HCT116 (cell line): Measurements from ENCODE around the gene SRGAP1. TPM values are rescaled to one million over a fixed set of nuclear protein-coding genes. Genes with fewer than 3 reads are reported as not detected.

ENCODE experiments used
- ATAC-seq: fragments of 200-7000 bp; cut with Tn5 transposase; 2 replicates; pipeline ENCODE4 v1.9.1; 2020; ENCODE audit warnings: mild to moderate bottlenecking, moderate library complexity
- BruUV-seq: library from RNA; stranded (reverse); fragments of 400-500 nt; replicated peaks from 2 replicates; lab custom pipeline; 2021; lab: Mats Ljungman, UMichigan
- CTCF ChIA-PET: fragments of 300-600 bp; sonication (Branson Sonifier 250); formaldehyde crosslinking; loops from one replicate; lab custom pipeline; 2021; ENCODE audit warnings: antibody characterized with exemption; lab: Charles Lee
- POLR2A ChIA-PET: fragments of 300-600, 350-600 bp; sonication (Branson Sonifier 250); formaldehyde crosslinking; loops from one replicate; lab custom pipeline; 2021; ENCODE audit warnings: antibody characterized with exemption; lab: Charles Lee
- RAD21 ChIA-PET, 2 experiments: fragments of 300-600 bp; sonication (Branson Sonifier 250); formaldehyde crosslinking; loops; one replicate each; lab custom pipeline; 2023; ENCODE audit warnings: low total read pairs in 2 of 2; ENCODE audit not compliant: uncharacterized antibody in 2 of 2, unreplicated experiment in 2 of 2, low non-redundant PET in 1 of 2; lab: Charles Lee
- DNase-seq: peaks from one replicate; pipeline ENCODE4 v3.0.0-alpha.2; 2010; ENCODE audit warnings: low read depth, low spot score
- H2AFZ ChIP-seq: fragments of 200-600 bp; shearing (Covaris generic), sonication (generic); 2 replicates; pipeline ENCODE4 v1.6.1; 2017; ENCODE audit warnings: low read depth, mixed run types, mixed read lengths, antibody characterized with exemption, low read length; ENCODE audit not compliant: poor library complexity, severe bottlenecking
- H3K27ac ChIP-seq: 2 replicates; pipeline ENCODE4 v1.5.1; 2012; ENCODE audit warnings: low read depth, low read length
- H3K27me3 ChIP-seq: fragments of 200-600 bp; sonication (generic); 2 replicates; pipeline ENCODE4 v1.6.1; 2016; ENCODE audit warnings: mixed run types, low read length, mixed read lengths; ENCODE audit not compliant: insufficient read depth
- H3K36me3 ChIP-seq, 2 experiments: fragments of 200-500 bp in 1 of 2; fragments of 200-600 bp in 1 of 2; sonication (Bioruptor generic) in 1 of 2; sonication (generic) in 1 of 2; 2 replicates each; pipeline versions ENCODE4 v1.5.1 to v1.6.1; 2014 to 2016; ENCODE audit warnings: low read length in 2 of 2, inconsistent platforms in 1 of 2, mixed read lengths in 1 of 2, mixed run types in 1 of 2; ENCODE audit not compliant: insufficient read depth in 2 of 2, control insufficient read depth in 1 of 2
- H3K4me1 ChIP-seq, 2 experiments: fragments of 200-600 bp in 1 of 2; sonication (generic) in 1 of 2; 2 replicates each; pipeline versions ENCODE4 v1.5.1 to v1.6.1; 2012 to 2017; ENCODE audit warnings: low read length in 2 of 2, inconsistent platforms in 1 of 2, mild to moderate bottlenecking in 1 of 2, mixed read lengths in 1 of 2, mixed run types in 1 of 2, moderate library complexity in 1 of 2; ENCODE audit not compliant: insufficient read depth in 2 of 2, control insufficient read depth in 1 of 2
- H3K4me2 ChIP-seq: fragments of 200-600 bp; sonication (generic); 2 replicates; pipeline ENCODE4 v1.6.1; 2017; ENCODE audit warnings: mixed run types, low read length, mixed read lengths
- H3K4me3 ChIP-seq, 2 experiments: fragments of 200-600 bp in 1 of 2; sonication (generic) in 1 of 2; replicated peaks in 1 of 2; 2 replicates each; pipeline ENCODE4 v1.5.1; 2011 to 2016; ENCODE audit warnings: low read length in 2 of 2, control low read depth in 1 of 2, low read depth in 1 of 2, mild to moderate bottlenecking in 1 of 2, mixed read lengths in 1 of 2, mixed run types in 1 of 2
- H3K79me2 ChIP-seq: fragments of 200-600 bp; sonication (generic); 2 replicates; pipeline ENCODE4 v1.6.1; 2017; ENCODE audit warnings: mild to moderate bottlenecking, mixed run types, low read length, moderate library complexity, mixed read lengths; ENCODE audit not compliant: insufficient read depth
- H3K9ac ChIP-seq: fragments of 200-600 bp; sonication (generic); 2 replicates; pipeline ENCODE4 v1.6.1; 2016; ENCODE audit warnings: low read length, mixed read lengths
- H3K9me2 ChIP-seq: fragments of 200-600 bp; sonication (generic), shearing (Covaris generic); 2 replicates; pipeline ENCODE4 v1.6.1; 2017; ENCODE audit warnings: mixed run types, mild to moderate bottlenecking, moderate library complexity; ENCODE audit not compliant: insufficient read depth
- H3K9me3 ChIP-seq, 2 experiments: fragments of 200-500 bp in 1 of 2; fragments of 200-600 bp in 1 of 2; sonication (Bioruptor generic) in 1 of 2; sonication (generic) in 1 of 2; 2 replicates each; pipeline ENCODE4 v1.6.1; 2014 to 2017; ENCODE audit warnings: low read length in 2 of 2, mixed read lengths in 2 of 2, inconsistent platforms in 1 of 2, low read depth in 1 of 2, mild to moderate bottlenecking in 1 of 2, mixed run types in 1 of 2, moderate library complexity in 1 of 2; ENCODE audit not compliant: control insufficient read depth in 1 of 2, insufficient read depth in 1 of 2
- H4K20me1 ChIP-seq: fragments of 200-600 bp; sonication (generic), shearing (Covaris generic); 2 replicates; pipeline ENCODE4 v1.6.1; 2017; ENCODE audit warnings: mixed run types, mild to moderate bottlenecking, moderate library complexity; ENCODE audit not compliant: insufficient read depth
- EGR1 ChIP-seq: IDR thresholded peaks from 2 replicates; pipeline ENCODE4 v1.6.1; 2012; ENCODE audit warnings: low read depth
- EZH2phosphoT487 ChIP-seq: fragments of 200-600 bp; IDR thresholded peaks from 2 replicates; pipeline ENCODE4 v1.6.1; 2018; ENCODE audit warnings: antibody characterized with exemption, borderline replicate concordance
- FOSL1 ChIP-seq: IDR thresholded peaks from 2 replicates; pipeline ENCODE4 v1.6.1; 2012; ENCODE audit warnings: low read depth
- JUND ChIP-seq: IDR thresholded peaks from 2 replicates; pipeline ENCODE4 v1.6.1; 2012
- MAX ChIP-seq: IDR thresholded peaks from 2 replicates; pipeline ENCODE4 v1.6.1; 2012
- POLR2AphosphoS5 ChIP-seq: IDR thresholded peaks from 2 replicates; pipeline ENCODE4 v1.6.1; 2011; ENCODE audit warnings: mild to moderate bottlenecking, low read depth, low read length, moderate library complexity
- SP1 ChIP-seq: IDR thresholded peaks from 2 replicates; pipeline ENCODE4 v1.6.1; 2012; ENCODE audit warnings: low read depth
- YY1 ChIP-seq: IDR thresholded peaks from 2 replicates; pipeline ENCODE4 v1.6.1; 2011; ENCODE audit warnings: low read length, low read depth, moderate library complexity, mild to moderate bottlenecking; ENCODE audit not compliant: insufficient replicate concordance; ENCODE audit errors: extremely low read depth
- intact Hi-C: fragments of 100-400 bp; cut with micrococcal nuclease; formaldehyde crosslinking; loops from 2 replicates; pipeline ENCODE4 v1.10.0; 2022
- total RNA-seq: library from RNA; stranded (reverse); gene quantifications from one replicate; pipeline ENCODE4 v1.2.1, GENCODE V29; 2021; ENCODE audit not compliant: unreplicated experiment
- TF ChIP-seq, protein P1 (sequence below), 3 experiments: fragments of 200-600 bp in 1 of 3; sonication (generic) in 1 of 3; IDR thresholded peaks in 2 of 3; conservative IDR thresholded peaks in 1 of 3; 2 replicates each; pipeline ENCODE4 v1.5.1; 2012 to 2017; ENCODE audit warnings: low read depth in 2 of 3, low read length in 2 of 3, antibody characterized with exemption in 1 of 3, borderline replicate concordance in 1 of 3, control low read depth in 1 of 3, mild to moderate bottlenecking in 1 of 3, mixed read lengths in 1 of 3, mixed run types in 1 of 3, moderate library complexity in 1 of 3; ENCODE audit not compliant: insufficient read depth in 1 of 3
- TF ChIP-seq, protein P2 (sequence below): IDR thresholded peaks from 2 replicates; pipeline ENCODE4 v1.6.1; 2012; ENCODE audit warnings: low read depth

SRGAP1 gene
- total RNA-seq, 1 experiment from 2014 or later, result 16.6 TPM

GRCh38 chr12:64091186-64091585 is 246.7 kb downstream of the SRGAP1 start (continued):
- TF ChIP-seq MAX (no peak), YY1 (no peak), FOSL1 (no peak), POLR2AphosphoS5 (no peak)

DNA sequence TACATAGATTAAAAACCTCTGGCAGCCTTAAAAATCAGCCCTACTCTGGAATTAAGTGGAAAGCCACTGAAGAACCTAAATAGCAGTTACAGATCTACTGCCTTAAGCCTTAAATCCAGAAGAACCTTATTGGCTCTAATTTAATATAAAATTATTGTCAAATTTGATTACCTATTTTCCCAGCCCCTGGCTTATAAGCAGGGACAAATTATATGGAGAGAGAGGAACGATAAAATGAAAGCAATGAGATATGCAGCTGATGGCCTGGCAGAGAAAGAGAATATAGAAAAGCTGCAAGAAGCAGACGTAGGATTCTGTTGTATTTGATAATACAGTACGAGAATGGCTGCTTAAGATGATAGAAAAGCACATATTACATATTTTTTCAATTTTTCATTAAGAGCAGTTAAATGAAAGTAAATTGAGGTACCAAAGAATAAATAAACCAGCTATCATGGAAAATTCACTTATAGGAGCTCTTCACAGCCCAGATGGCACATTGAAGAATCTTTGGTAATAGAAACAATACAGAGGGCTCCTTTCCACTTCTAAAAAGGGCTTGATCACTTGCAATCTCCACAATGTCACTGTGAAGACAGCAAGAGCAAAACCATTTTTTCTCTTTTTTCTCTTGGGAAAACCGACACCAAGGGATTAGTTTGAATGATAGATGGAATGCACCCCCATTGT is 248.2 kb downstream of the SRGAP1 start:
- Histone ChIP-seq H3K9ac (no peak overlapping the region), H3K27ac (no peak overlapping the region), H3K9me3 (no peaks in the 10 kb centered on the region), H3K4me1 (peaks cover 34 to 44% of the 10 kb centered on the region in 2 experiments), H4K20me1 (no peaks in the 10 kb centered on the region), H3K79me2 (no peaks in the 10 kb centered on the region), H2AFZ (no peak overlapping the region), H3K27me3 (no peaks in the 10 kb centered on the region), H3K4me3 (no peak overlapping the region), H3K9me2 (no peaks in the 10 kb centered on the region), H3K4me2 (no peak overlapping the region), H3K36me3 (peaks cover 0 to 4% of the 10 kb centered on the region in 2 experiments; a peak in 1 of 4 replicates)
- no TSS peak for BruUV-seq
- DNase-seq, result no peak
- no peak for TF ChIP-seq EGR1
- no peak for TF ChIP-seq JUND
- no peak for TF ChIP-seq EZH2phosphoT487
- TF ChIP-seq, protein P1, sequence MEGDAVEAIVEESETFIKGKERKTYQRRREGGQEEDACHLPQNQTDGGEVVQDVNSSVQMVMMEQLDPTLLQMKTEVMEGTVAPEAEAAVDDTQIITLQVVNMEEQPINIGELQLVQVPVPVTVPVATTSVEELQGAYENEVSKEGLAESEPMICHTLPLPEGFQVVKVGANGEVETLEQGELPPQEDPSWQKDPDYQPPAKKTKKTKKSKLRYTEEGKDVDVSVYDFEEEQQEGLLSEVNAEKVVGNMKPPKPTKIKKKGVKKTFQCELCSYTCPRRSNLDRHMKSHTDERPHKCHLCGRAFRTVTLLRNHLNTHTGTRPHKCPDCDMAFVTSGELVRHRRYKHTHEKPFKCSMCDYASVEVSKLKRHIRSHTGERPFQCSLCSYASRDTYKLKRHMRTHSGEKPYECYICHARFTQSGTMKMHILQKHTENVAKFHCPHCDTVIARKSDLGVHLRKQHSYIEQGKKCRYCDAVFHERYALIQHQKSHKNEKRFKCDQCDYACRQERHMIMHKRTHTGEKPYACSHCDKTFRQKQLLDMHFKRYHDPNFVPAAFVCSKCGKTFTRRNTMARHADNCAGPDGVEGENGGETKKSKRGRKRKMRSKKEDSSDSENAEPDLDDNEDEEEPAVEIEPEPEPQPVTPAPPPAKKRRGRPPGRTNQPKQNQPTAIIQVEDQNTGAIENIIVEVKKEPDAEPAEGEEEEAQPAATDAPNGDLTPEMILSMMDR (IDR thresholded peaks at IDR 0.05 in 2 of 3, conservative IDR thresholded peaks at IDR 0.05 in 1 of 3; ENCODE audit: borderline replicate concordance in 1 of 3, insufficient read depth in 1 of 3, low read depth in 2 of 3, low read length in 2 of 3), result no peak
- TF ChIP-seq MAX, result no peak
- no peak for TF ChIP-seq SP1
- TF ChIP-seq, protein P2, sequence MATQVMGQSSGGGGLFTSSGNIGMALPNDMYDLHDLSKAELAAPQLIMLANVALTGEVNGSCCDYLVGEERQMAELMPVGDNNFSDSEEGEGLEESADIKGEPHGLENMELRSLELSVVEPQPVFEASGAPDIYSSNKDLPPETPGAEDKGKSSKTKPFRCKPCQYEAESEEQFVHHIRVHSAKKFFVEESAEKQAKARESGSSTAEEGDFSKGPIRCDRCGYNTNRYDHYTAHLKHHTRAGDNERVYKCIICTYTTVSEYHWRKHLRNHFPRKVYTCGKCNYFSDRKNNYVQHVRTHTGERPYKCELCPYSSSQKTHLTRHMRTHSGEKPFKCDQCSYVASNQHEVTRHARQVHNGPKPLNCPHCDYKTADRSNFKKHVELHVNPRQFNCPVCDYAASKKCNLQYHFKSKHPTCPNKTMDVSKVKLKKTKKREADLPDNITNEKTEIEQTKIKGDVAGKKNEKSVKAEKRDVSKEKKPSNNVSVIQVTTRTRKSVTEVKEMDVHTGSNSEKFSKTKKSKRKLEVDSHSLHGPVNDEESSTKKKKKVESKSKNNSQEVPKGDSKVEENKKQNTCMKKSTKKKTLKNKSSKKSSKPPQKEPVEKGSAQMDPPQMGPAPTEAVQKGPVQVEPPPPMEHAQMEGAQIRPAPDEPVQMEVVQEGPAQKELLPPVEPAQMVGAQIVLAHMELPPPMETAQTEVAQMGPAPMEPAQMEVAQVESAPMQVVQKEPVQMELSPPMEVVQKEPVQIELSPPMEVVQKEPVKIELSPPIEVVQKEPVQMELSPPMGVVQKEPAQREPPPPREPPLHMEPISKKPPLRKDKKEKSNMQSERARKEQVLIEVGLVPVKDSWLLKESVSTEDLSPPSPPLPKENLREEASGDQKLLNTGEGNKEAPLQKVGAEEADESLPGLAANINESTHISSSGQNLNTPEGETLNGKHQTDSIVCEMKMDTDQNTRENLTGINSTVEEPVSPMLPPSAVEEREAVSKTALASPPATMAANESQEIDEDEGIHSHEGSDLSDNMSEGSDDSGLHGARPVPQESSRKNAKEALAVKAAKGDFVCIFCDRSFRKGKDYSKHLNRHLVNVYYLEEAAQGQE, result no peak
- TF ChIP-seq POLR2AphosphoS5, result no peak
- ChIA-PET RAD21 (no interaction called here), CTCF (no interaction called here), POLR2A (no interaction called here)
- intact Hi-C loops, result no loop called here
- no peak for ATAC-seq
